SU-DHL-6 (cell line): ENCODE data around the gene SLC39A3.

Experiments used
- H2AFZ ChIP-seq: fragments of 200-600 bp; sonication (generic); 2 replicates; pipeline ENCODE4 v1.6.1; 2014; ENCODE audit warnings: low read depth, mild to moderate bottlenecking, moderate library complexity, mixed read lengths, antibody characterized with exemption, low read length; ENCODE audit not compliant: severe bottlenecking
- H3F3A ChIP-seq: fragments of 200-600 bp; shearing (Covaris generic); 2 replicates; pipeline ENCODE4 v1.6.0; 2016; ENCODE audit warnings: antibody characterized with exemption, mild to moderate bottlenecking; ENCODE audit not compliant: insufficient read depth
- H3K27ac ChIP-seq: fragments of 200-600 bp; sonication (generic); 2 replicates; pipeline ENCODE4 v1.5.1; 2016; ENCODE audit warnings: low read depth, mild to moderate bottlenecking, low read length, moderate library complexity, mixed read lengths
- H3K27me3 ChIP-seq: fragments of 200-600 bp; sonication (generic), shearing (Covaris generic); 2 replicates; pipeline ENCODE4 v1.6.0; 2014; ENCODE audit warnings: mild to moderate bottlenecking, low read length
- H3K36me3 ChIP-seq: fragments of 200-600 bp; sonication (generic); 2 replicates; pipeline ENCODE4 v1.6.1; 2014; ENCODE audit warnings: mild to moderate bottlenecking, low read length, mixed read lengths
- H3K4me2 ChIP-seq: fragments of 300-600, 200-600 bp; shearing (Covaris generic), sonication (generic); 2 replicates; pipeline ENCODE4 v1.6.0; 2014; ENCODE audit warnings: low read length, low read depth, mild to moderate bottlenecking; ENCODE audit not compliant: poor library complexity, severe bottlenecking
- H3K4me3 ChIP-seq: fragments of 200-600 bp; sonication (generic); 2 replicates; pipeline ENCODE4 v1.5.1; 2014; ENCODE audit warnings: antibody characterized with exemption, low read length, mild to moderate bottlenecking, mixed read lengths; ENCODE audit not compliant: insufficient read depth, poor library complexity, severe bottlenecking
- H3K79me2 ChIP-seq: fragments of 200-600 bp; sonication (generic); 2 replicates; pipeline ENCODE4 v1.6.1; 2014; ENCODE audit warnings: mild to moderate bottlenecking, low read length, moderate library complexity; ENCODE audit not compliant: insufficient read depth
- H3K9ac ChIP-seq: fragments of 200-600 bp; sonication (generic); 2 replicates; pipeline ENCODE4 v1.7.0; 2014; ENCODE audit warnings: mild to moderate bottlenecking, low read length
- H3K9me2 ChIP-seq: fragments of 200-600 bp; sonication (generic); replicated peaks from 2 replicates; pipeline ENCODE4 v1.6.1; 2014; ENCODE audit warnings: low read length; ENCODE audit not compliant: insufficient read depth
- H3K9me3 ChIP-seq: fragments of 200-600 bp; sonication (generic); 2 replicates; pipeline ENCODE4 v1.6.1; 2014; ENCODE audit warnings: low read length, mixed read lengths; ENCODE audit not compliant: insufficient read depth
- H4K20me1 ChIP-seq: fragments of 200-600 bp; sonication (generic); 2 replicates; pipeline ENCODE4 v1.6.1; 2014; ENCODE audit warnings: low read depth, mild to moderate bottlenecking, antibody characterized with exemption, low read length, moderate library complexity, mixed read lengths
- CTCF ChIP-seq: fragments of 200-600 bp; sonication (generic); IDR thresholded peaks from one replicate; pipeline ENCODE4 v1.5.1; 2017; ENCODE audit warnings: antibody characterized with exemption, mild to moderate bottlenecking, low read length, moderate library complexity; ENCODE audit not compliant: insufficient read depth, poor library complexity, severe bottlenecking
- EZH2phosphoT487 ChIP-seq: fragments of 200-600 bp; sonication (generic), shearing (Covaris generic); conservative IDR thresholded peaks from 2 replicates; pipeline ENCODE4 v1.6.1; 2018; ENCODE audit warnings: mild to moderate bottlenecking, antibody characterized with exemption, low read length, moderate library complexity, mixed read lengths

SLC39A3 gene

GRCh38 chr19:2785244-2785997 lies 45.6 kb upstream of the SLC39A3 start, which contains the start of gene THOP1:
TSS of gene THOP1 (plus strand) at chr19:2785503. CDS start at chr19:2785663, 160 bp downstream.
- Histone ChIP-seq H3K27ac (peak within 1 kb of the TSS; percentile 62), H3K4me2 (peak within 1 kb of the TSS; percentile 94), H3K4me3 (peak within 1 kb of the TSS; percentile 98), H3K79me2 (peaks cover 75% of the 10 kb centered on the region), H3K27me3 (no peaks in the 10 kb centered on the region), H4K20me1 (no peaks in the 10 kb centered on the region; the same call in 1 of the 2 replicates), H3K9me3 (no peaks in the 10 kb centered on the region), H3K9ac (peak within 1 kb of the TSS; percentile 97), H2AFZ (peak within 1 kb of the TSS; percentile 75), H3F3A (peaks cover 13% of the 10 kb centered on the region), H3K36me3 (no peaks in the 10 kb centered on the region), H3K9me2 (no peaks in the 10 kb centered on the region)
- no peak for TF ChIP-seq EZH2phosphoT487
- TF ChIP-seq CTCF: no peak

- Histone ChIP-seq H3K79me2 (peaks cover 77% of the 10 kb centered on the region), H3K36me3 (no peaks in the 10 kb centered on the region), H3K9ac (peak overlapping the region; percentile 30), H2AFZ (peak overlapping the region; percentile 49), H3K27me3 (no peaks in the 10 kb centered on the region), H3K27ac (peak overlapping the region; percentile 63), H3F3A (peaks cover 13% of the 10 kb centered on the region), H3K4me3 (no peak overlapping the region), H3K9me2 (no peaks in the 10 kb centered on the region), H3K4me2 (peak overlapping the region; percentile 63), H3K9me3 (no peaks in the 10 kb centered on the region), H4K20me1 (no peaks in the 10 kb centered on the region; the same call in 1 of the 2 replicates)
- TF ChIP-seq CTCF (no peak), EZH2phosphoT487 (no peak)
These were observed 43.9 kb upstream of the SLC39A3 start for GRCh38 chr19:2783781-2784145.

GRCh38 chr19:2782936-2783780 lies 43.3 kb upstream of the SLC39A3 start, which contains the start of gene SGTA:
TSS of gene SGTA (minus strand) at chr19:2783273. CDS start at chr19:2769068, 14,205 bp downstream.
- peak within 1 kb of the TSS; percentile 87 for H3K4me3 ChIP-seq
- H3K27me3 ChIP-seq: no peaks in the 10 kb centered on the region
- peak within 1 kb of the TSS; percentile 63 for H3K27ac ChIP-seq
- peaks cover 77% of the 10 kb centered on the region for H3K79me2 ChIP-seq
- no peaks in the 10 kb centered on the region for H3K9me3 ChIP-seq
- H3K4me2 ChIP-seq: peak within 1 kb of the TSS; percentile 90
- peak within 1 kb of the TSS; percentile 95 for H3K9ac ChIP-seq
- peak within 1 kb of the TSS; percentile 49 for H2AFZ ChIP-seq
- no peaks in the 10 kb centered on the region; the same call in 1 of the 2 replicates for H4K20me1 ChIP-seq
- H3K36me3 ChIP-seq: no peaks in the 10 kb centered on the region
- peaks cover 13% of the 10 kb centered on the region for H3F3A ChIP-seq
- no peak for TF ChIP-seq EZH2phosphoT487
- no peak for TF ChIP-seq CTCF
- H3K9me2 ChIP-seq: no peaks in the 10 kb centered on the region
